Measurements from ENCODE around the gene TLE1.
A peak's percentile ranks its signal among the peaks of the same experiment; 100 is the strongest.

Gene TLE1

DNA sequence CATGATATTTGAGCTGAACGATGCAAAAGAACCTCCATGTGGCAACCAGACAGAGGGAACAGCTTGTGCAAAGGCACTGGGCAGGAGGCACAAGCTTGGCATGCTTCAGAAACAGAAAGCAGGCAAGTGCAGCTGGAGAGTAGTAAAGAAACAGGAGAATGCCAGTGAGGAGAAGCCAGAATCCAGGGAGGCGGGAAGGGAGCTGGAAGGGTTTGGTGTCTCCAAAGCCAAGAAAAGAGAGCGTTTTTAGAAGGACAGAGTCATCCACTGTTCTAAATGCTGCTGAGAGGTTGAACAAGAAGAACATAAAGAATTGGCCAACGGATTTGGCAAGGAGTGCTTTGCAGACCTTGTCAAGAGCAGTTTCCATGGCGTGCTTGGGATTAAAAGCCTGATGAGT, 124.7 kb downstream of the TLE1 start:
- peaks cover 8% of the 10 kb centered on the region; the same call in 1 of the 2 replicates for H3K4me1 ChIP-seq (ENCODE audit: insufficient read depth, low read length)
- H3K9ac ChIP-seq (ENCODE audit: low read depth, low read length) = no peak overlapping the region
- no peaks in the 10 kb centered on the region for H3K9me3 ChIP-seq (ENCODE audit: control insufficient read depth, insufficient read depth, low read length)
- no peaks in the 10 kb centered on the region for H3K36me3 ChIP-seq (ENCODE audit: insufficient read depth, low read length)

DNA sequence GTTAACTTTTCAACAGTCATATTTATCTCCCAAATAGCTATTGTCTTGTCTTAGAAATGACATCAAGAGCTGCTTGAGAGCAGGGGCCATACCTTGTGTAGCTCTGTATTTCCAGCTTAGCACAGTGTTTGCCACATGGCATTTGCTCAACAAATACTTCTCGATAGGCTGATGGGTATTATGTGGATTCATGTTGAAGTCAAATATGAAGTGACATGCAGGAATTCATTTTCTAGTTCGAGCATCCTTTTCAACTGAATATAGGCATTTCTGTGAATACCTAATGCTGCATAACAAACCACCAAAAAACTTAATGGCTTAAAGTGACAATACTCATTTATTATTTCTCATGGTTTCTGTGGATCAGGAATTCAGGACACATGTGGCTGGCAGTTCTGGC, 125.6 kb downstream of the TLE1 start:
- no peaks in the 10 kb centered on the region for H3K9me3 ChIP-seq (ENCODE audit: control insufficient read depth, insufficient read depth, low read length)
- H3K36me3 ChIP-seq (ENCODE audit: insufficient read depth, low read length) = no peaks in the 10 kb centered on the region
- peaks cover 12% of the 10 kb centered on the region; the same call in 1 of the 2 replicates for H3K4me1 ChIP-seq (ENCODE audit: insufficient read depth, low read length)
- H3K9ac ChIP-seq (ENCODE audit: low read depth, low read length) = no peak overlapping the region

DNA sequence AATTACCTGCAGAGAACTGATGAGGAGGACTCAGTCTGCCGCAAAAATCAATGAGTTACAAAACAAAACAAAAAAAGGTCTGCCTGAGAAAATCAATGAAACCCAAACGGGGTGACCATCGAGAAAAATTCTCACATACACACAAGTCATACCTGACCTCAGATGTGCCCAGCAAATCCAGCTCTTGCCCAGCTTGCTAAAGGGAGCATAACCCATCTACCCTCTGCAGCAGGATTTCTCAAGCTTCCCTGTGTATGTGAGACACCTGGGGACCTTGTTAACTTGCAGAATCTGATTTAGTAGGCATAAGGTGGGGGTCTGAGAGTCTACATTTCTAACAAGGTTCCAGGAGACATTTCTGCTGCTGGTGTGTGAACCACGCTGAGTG, 126.3 kb downstream of the TLE1 start:
- Histone ChIP-seq H3K4me1 (ENCODE audit: insufficient read depth, low read length) (peaks cover 12% of the 10 kb centered on the region; the same call in 1 of the 2 replicates), H3K9ac (ENCODE audit: low read depth, low read length) (no peak overlapping the region), H3K9me3 (ENCODE audit: control insufficient read depth, insufficient read depth, low read length) (no peaks in the 10 kb centered on the region), H3K36me3 (ENCODE audit: insufficient read depth, low read length) (no peaks in the 10 kb centered on the region)

DNA sequence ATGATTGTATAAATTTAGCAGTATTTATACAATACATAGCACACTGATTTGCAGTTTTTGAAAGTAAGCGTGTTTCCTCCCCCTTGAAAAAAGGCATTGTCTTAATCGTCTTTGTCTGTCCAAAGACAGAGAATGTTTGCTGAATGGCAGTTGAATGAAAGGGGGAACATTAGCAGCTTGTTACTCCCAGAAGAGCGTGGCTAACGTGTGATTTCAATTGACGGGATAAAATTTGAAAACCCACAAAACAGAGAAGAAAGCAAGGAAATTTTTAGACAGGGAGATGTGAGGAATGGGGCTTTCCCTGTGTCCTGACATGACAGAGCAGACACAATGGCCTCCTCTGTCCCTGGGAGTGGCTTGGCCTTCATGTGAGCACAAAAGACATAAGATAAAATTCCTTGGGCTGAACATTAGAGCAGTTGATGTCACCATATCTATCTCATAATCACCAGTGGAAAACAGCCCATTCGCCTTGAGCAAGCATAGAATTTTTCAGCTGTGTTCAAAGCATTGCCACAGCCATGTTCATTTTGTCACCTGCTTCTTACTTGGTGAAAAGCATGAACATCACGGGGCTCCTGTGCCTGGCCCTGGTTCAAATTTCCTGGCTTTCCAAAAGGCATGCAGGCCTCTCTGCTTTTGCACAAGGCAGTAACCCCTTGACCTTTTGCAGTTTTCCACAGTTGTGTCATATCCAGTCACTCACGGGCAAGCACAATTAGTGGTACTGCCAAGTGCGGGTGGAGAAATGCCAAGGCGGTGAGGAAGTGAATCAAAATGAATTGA, 126.9 kb downstream of the TLE1 start:
- Histone ChIP-seq H3K36me3 (ENCODE audit: insufficient read depth, low read length) (no peaks in the 10 kb centered on the region), H3K9me3 (ENCODE audit: control insufficient read depth, insufficient read depth, low read length) (no peaks in the 10 kb centered on the region), H3K4me1 (ENCODE audit: insufficient read depth, low read length) (peaks cover 12% of the 10 kb centered on the region; the same call in 1 of the 2 replicates), H3K9ac (ENCODE audit: low read depth, low read length) (no peak overlapping the region)

DNA sequence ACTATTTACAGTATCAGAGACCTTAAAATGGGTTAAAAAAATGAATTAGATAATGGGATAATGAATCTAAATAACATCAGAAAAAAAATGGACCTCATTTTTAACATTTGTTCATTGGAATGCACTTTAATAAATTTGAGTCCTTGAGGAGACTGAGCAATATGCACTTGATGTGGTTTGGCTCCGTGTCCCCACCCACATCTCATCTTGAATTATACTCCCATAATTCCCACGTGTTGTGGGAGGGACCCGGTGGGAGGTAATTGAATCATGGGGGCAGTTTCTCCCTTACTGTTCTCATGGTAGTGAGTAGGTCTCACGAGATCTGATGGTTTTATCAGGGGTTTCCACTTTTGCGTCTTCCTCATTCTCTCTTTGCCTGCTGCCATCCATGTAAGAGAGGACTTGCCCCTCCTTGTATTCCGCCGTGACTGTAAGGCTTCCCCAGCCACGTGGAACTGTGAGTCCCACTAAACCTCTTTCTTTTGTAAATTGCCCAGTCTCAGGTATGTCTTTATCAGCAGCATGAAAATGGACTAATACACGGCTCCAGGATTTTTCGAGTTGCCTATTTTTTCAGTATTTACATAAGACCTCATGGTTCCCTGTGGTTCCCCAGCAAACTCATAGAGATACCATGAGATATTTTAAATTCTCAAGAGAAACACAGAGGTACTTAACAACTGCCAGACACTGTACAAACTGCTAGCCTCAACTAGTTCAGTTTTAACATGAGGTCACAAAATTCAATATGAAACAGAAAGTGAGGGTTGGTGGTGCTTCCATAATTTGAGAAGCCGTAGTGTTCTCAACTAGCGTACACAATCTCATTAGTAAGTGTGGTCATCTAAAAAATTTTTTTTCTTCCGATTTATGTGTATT, 128.3 kb downstream of the TLE1 start:
- Histone ChIP-seq H3K36me3 (ENCODE audit: insufficient read depth, low read length) (no peaks in the 10 kb centered on the region), H3K4me1 (ENCODE audit: insufficient read depth, low read length) (peaks cover 11% of the 10 kb centered on the region; the same call in 1 of the 2 replicates), H3K9me3 (ENCODE audit: control insufficient read depth, insufficient read depth, low read length) (no peaks in the 10 kb centered on the region), H3K9ac (ENCODE audit: low read depth, low read length) (no peak overlapping the region)

DNA sequence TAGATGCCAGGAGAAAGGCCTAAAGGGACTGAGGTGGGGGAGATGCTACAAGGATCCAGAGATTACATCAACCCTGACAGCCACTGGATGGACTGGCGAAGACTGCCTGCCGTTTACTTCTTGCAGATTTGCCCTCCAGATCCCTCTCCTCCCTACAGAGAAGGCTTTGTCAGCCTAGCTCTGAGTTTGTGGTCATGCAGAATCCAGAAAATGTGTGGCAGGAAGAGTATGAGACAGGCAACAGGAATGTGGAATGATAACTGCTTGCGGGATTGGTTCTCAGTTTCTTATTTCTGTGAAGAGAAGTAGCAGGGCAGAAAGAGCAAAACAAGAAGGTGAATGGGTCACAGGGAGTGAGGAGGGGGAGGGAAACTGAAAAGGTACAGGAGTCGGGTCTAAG, 129.6 kb downstream of the TLE1 start:
- H3K36me3 ChIP-seq (ENCODE audit: insufficient read depth, low read length) = no peaks in the 10 kb centered on the region
- peaks cover 7% of the 10 kb centered on the region; the same call in 1 of the 2 replicates for H3K4me1 ChIP-seq (ENCODE audit: insufficient read depth, low read length)
- no peak overlapping the region for H3K9ac ChIP-seq (ENCODE audit: low read depth, low read length)
- no peaks in the 10 kb centered on the region for H3K9me3 ChIP-seq (ENCODE audit: control insufficient read depth, insufficient read depth, low read length)

DNA sequence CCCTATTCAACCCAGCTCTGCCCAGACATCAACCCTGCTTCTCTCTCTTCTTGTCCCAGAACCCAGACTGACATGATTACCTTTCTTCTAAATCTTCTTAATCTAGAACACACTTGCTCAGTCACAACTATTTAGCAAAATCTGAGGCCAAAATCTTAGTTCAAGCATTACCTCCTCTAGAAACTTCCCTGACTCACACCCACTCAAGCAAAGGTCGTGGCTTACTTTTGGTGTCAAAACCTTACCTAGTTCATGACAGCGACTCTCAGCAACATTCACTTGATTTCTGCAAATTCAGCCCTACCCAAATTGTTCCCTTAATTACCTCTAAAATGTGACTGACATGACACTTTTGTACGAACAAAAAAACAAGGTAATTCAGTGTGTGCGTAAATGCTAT, 130.2 kb downstream of the TLE1 start:
- Histone ChIP-seq H3K9ac (ENCODE audit: low read depth, low read length) (no peak overlapping the region), H3K9me3 (ENCODE audit: control insufficient read depth, insufficient read depth, low read length) (no peaks in the 10 kb centered on the region), H3K4me1 (ENCODE audit: insufficient read depth, low read length) (peaks cover 7% of the 10 kb centered on the region; the same call in 1 of the 2 replicates), H3K36me3 (ENCODE audit: insufficient read depth, low read length) (no peaks in the 10 kb centered on the region)

DNA sequence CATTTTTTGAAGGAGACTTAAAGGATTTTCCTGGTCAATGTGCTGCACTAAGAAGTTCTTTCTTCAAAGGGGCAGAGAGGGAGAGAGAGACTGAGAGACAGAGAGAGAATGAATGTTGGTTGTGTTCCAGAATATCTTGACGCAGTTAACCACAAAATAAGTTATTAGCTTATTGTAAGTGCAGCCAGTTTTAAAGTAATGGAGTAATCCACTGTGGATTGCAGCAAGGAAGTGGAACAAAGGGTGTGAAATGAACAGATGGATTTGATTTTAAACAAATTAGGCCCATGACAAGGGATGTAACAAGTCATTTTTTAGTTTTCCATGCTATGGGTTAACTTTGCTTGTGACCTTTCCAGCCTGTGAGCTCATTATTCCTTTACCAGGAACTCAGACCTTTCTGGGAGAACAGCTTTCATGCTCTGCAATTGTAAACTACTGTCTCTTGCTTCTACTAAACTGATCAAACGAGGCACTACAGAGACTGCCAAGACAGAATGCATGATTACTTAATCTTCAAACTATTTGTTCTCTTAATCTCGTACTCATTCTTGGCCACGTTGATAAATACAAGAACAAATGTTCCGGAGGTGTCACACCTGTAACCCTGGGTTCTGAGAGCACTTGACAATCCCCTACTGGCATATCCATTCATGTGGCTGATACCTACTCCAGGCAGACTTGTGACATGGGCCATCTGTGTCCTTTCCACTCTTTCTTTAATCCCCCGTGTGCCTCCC, 131.1 kb downstream of the TLE1 start:
- H3K9ac ChIP-seq (ENCODE audit: low read depth, low read length) = no peak overlapping the region
- H3K36me3 ChIP-seq (ENCODE audit: insufficient read depth, low read length) = no peaks in the 10 kb centered on the region
- H3K4me1 ChIP-seq (ENCODE audit: insufficient read depth, low read length) = peaks cover 6% of the 10 kb centered on the region; the same call in 1 of the 2 replicates
- H3K9me3 ChIP-seq (ENCODE audit: control insufficient read depth, insufficient read depth, low read length) = no peaks in the 10 kb centered on the region

DNA sequence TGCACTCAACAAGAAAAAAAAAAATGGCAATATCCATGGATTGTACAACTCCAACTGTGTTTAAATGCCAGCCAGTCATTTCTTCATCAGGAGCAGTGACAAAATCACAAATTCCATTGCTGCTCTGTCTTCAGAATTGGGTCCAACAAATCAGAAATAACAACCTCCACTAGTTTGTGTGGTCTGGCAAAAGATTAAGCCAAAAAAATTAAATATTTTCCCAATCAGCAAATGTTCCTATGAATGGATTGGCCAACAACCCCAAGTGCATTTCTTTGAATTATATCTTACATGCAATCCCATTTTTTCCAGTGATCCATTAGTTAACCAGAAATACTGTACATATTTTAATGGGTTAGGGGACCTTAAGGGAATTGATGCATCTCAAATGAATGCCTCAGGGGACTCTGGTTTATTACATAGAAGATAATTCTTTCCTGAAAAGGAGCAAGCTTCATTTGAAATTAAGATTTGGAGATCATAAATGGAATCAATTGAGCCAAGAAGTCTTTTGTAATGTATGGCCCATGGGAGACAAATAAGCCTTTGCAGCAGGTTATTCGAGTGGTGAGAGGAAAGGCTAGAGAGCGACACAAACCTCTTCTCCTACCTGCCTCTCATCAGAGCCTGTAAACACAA, 131.8 kb downstream of the TLE1 start:
- H3K4me1 ChIP-seq (ENCODE audit: insufficient read depth, low read length) = peaks cover 4% of the 10 kb centered on the region; the same call in 1 of the 2 replicates
- H3K36me3 ChIP-seq (ENCODE audit: insufficient read depth, low read length) = no peaks in the 10 kb centered on the region
- no peak overlapping the region for H3K9ac ChIP-seq (ENCODE audit: low read depth, low read length)
- H3K9me3 ChIP-seq (ENCODE audit: control insufficient read depth, insufficient read depth, low read length) = no peaks in the 10 kb centered on the region

DNA sequence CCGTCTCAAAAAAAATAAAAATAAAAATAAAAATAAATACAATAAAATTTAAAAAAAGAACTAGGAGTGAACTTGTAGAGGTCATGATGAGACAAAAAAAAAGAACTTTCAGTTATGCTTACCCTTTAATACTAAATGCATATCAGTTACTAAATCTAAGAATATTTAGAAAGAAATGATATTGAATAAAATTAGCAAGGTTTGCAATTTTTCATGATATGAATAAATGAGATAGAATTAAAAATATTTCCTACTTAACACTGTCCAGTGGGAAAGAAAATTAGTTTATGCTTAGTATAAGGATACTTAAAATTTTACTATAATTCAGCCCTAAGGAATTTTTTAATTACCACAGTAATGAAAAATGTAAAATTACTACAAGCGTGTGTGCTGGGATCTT, 132.4 kb downstream of the TLE1 start:
- peaks cover 4% of the 10 kb centered on the region; the same call in 1 of the 2 replicates for H3K4me1 ChIP-seq (ENCODE audit: insufficient read depth, low read length)
- H3K9me3 ChIP-seq (ENCODE audit: control insufficient read depth, insufficient read depth, low read length) = no peaks in the 10 kb centered on the region
- no peak overlapping the region for H3K9ac ChIP-seq (ENCODE audit: low read depth, low read length)
- no peaks in the 10 kb centered on the region for H3K36me3 ChIP-seq (ENCODE audit: insufficient read depth, low read length)

DNA sequence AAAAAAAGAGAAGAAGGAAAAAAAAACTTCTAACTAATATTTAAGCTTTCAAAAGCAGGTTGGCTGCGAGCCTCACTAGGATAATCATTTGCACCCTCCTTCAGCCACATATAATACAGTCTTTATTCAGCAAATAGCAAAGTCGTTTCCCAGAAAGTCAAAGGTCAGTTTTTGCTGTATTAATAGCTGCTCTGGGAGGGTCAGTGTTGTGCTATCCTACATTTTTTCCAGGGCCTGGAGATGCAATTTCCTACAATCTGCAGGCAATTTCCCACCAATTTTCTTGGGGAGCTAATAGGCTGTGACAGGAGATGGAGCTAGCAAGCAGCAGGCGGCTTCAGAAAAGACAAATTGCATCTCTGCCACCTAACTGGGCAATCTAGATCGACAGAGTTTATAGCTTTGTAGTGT, 136.8 kb downstream of the TLE1 start:
- Histone ChIP-seq H3K36me3 (ENCODE audit: insufficient read depth, low read length) (no peaks in the 10 kb centered on the region), H3K9me3 (ENCODE audit: control insufficient read depth, insufficient read depth, low read length) (no peaks in the 10 kb centered on the region), H3K9ac (ENCODE audit: low read depth, low read length) (no peak overlapping the region), H3K4me1 (ENCODE audit: insufficient read depth, low read length) (peaks cover 11% of the 10 kb centered on the region)

DNA sequence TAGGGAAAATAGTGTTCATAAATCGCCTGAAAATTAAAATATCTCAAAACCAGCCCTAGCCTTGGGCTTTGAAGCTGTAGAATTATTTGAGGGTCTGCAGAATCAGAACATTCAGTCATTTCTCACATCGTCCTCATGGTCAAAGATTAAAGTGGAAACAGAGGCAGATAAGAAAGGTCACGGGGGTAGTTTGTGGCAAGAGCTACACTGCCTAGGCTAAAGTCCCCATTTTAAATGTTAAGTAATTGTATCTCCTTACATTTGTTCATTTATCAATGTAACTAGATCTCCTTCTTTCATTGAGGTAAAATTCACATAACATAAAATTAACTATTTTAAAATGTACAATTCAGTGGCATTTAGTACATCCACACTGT, 139.2 kb downstream of the TLE1 start:
- Histone ChIP-seq H3K9me3 (ENCODE audit: control insufficient read depth, insufficient read depth, low read length) (no peaks in the 10 kb centered on the region), H3K36me3 (ENCODE audit: insufficient read depth, low read length) (no peaks in the 10 kb centered on the region), H3K4me1 (ENCODE audit: insufficient read depth, low read length) (peaks cover 23% of the 10 kb centered on the region), H3K9ac (ENCODE audit: low read depth, low read length) (peak overlapping the region; percentile 18; the same call in 1 of the 2 replicates)

DNA sequence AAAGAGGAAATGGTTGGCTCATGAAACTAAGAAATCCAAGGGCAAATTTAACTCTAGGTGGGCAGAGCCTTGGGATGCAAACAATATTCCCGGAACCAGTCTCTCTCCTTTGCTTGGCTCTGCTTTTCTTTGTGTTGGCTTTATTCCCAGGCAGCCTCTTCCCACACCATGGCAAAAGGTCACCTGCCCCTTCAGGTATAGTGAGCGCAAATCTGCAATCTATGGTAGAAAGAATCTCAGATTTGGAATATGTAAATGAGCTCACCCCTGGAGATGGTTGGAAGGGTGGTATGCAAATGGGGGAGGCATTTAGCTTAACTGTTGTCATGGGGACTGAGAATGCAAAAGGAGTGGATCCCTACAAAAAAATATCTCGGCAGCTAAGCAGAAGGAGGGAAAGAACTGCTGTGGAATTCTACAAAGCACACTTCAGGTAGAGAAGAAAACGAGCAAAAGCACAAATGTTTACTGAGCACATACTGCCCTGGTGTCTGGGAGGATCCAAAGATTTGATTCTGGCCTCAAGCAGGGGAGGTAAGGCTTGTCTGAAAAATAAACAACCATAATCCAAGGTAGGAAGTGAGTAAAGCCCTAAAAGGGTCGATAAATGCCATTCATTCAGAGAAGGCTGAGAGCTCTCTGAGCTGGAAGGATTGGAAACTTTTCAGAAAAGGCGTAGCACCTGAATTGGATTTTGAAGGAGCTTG, 139.7 kb downstream of the TLE1 start:
- H3K9ac ChIP-seq (ENCODE audit: low read depth, low read length) = peak overlapping the region; percentile 18; the same call in 1 of the 2 replicates
- H3K36me3 ChIP-seq (ENCODE audit: insufficient read depth, low read length) = no peaks in the 10 kb centered on the region
- H3K4me1 ChIP-seq (ENCODE audit: insufficient read depth, low read length) = peaks cover 23% of the 10 kb centered on the region
- no peaks in the 10 kb centered on the region for H3K9me3 ChIP-seq (ENCODE audit: control insufficient read depth, insufficient read depth, low read length)
